GM18868 (cell line): ENCODE measurements around the gene ZNF440.

Experiments
- ATAC-seq: cut with Tn5 transposase; IDR thresholded peaks from one replicate; pipeline ENCODE4 v1.9.1; 2021; ENCODE audit warnings: mild to moderate bottlenecking, moderate library complexity; ENCODE audit not compliant: unreplicated experiment

ZNF440 gene

GRCh38 chr19:11881151-11881800, 67.2 kb downstream of the ZNF440 start:
- ATAC-seq = no peak

GRCh38 chr19:11882606-11883005, 68.5 kb downstream of the ZNF440 start:
- ATAC-seq = no peak
